Adrenal gland (tissue), 5 donors: Measurements from ENCODE around the gene HIP1.

Source experiments
- CTCF ChIP-seq, 6 experiments: fragments of 450-650 bp in 4 of 6; fragments of 200-600 bp in 2 of 6; sonication (generic) in 1 of 6; IDR thresholded peaks; 1 replicate in 5 of 6; 2 replicates in 1 of 6; pipeline versions ENCODE4 v1.5.1 to v1.8.0; 2016 to 2021; ENCODE audit warnings: antibody characterized with exemption in 6 of 6, mild to moderate bottlenecking in 2 of 6, moderate library complexity in 1 of 6
- POLR2A ChIP-seq, 2 donors: fragments of 450-650 bp; IDR thresholded peaks; one replicate each; pipeline ENCODE4 v1.6.1; 2017; ENCODE audit warnings: antibody characterized with exemption in 2 of 2, mild to moderate bottlenecking in 2 of 2, moderate library complexity in 1 of 2
- donor health status: DM: no; HTN: no; CAD: no.

DNA sequence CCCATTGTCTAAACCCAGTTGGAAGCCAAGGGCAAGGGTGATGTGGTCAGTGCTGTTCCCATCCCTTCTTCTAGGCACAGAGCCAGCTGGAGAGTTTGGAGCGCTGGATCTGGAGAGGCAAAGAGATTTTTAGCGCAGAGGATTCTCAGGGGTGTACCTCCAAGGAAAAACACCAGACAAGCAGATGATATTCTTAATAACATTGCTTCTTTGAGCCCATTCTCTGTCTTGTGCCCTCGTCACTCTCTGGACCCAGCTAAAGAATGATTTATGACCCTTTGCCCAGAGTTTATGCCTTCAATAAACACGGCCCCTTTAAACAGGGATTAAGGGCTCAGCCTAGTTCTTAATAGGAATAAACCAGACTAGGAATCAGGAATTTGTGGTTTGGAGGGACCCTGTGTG lies 4.7 kb upstream of the HIP1 start:
- no peak for TF ChIP-seq CTCF (IDR thresholded peaks at IDR 0.05)
- no peak for TF ChIP-seq POLR2A (IDR thresholded peaks at IDR 0.05)
